PC-3 (cell line): ENCODE results near the gene CTAG2. TPM values are rescaled to one million over a fixed set of nuclear protein-coding genes. Genes with fewer than 3 reads are reported as not detected.
"Not testable (repeated sequence)": the region's sequence is repeated elsewhere in the genome, so short reads cannot be mapped to it uniquely, and the experiment has no call there.

ENCODE experiments used
- ATAC-seq: fragments of 200-7000 bp; cut with Tn5 transposase; 2 replicates; pipeline ENCODE4 v1.9.1; 2020; ENCODE audit warnings: mild to moderate bottlenecking, moderate library complexity
- BruUV-seq: library from RNA; stranded (reverse); fragments of 400-500 nt; replicated peaks from 2 replicates; lab custom pipeline; 2021; lab: Mats Ljungman, UMichigan
- CTCF ChIA-PET: fragments of 300-600 bp; sonication (Branson Sonifier 250); formaldehyde crosslinking; loops from one replicate; lab custom pipeline; 2022; ENCODE audit warnings: antibody characterized with exemption; lab: Charles Lee
- POLR2A ChIA-PET: fragments of 300-600 bp; sonication (Branson Sonifier 250); formaldehyde crosslinking; loops from one replicate; lab custom pipeline; 2022; ENCODE audit warnings: antibody characterized with exemption; ENCODE audit not compliant: unreplicated experiment; lab: Charles Lee
- DNase-seq: peaks from one replicate; pipeline ENCODE4 v3.0.0-alpha.2; 2015
- H2AFZ ChIP-seq: fragments of 300-600 bp; sonication (generic); 2 replicates; pipeline ENCODE4 v1.6.0; 2016; ENCODE audit warnings: antibody characterized with exemption, low read length
- H3F3A ChIP-seq: fragments of 300-600 bp; sonication (generic); one replicate; pipeline ENCODE4 v1.6.0; 2017; ENCODE audit warnings: antibody characterized with exemption, low read length, control low read depth, mild to moderate bottlenecking; ENCODE audit not compliant: unreplicated experiment
- H3K27ac ChIP-seq: fragments of 300-600 bp; sonication (generic); 2 replicates; pipeline ENCODE4 v1.5.1; 2016; ENCODE audit warnings: mild to moderate bottlenecking, low read length
- H3K27me3 ChIP-seq: fragments of 300-600 bp; sonication (generic); 2 replicates; pipeline ENCODE4 v1.6.1; 2016; ENCODE audit warnings: low read length, mixed read lengths
- H3K36me3 ChIP-seq: fragments of 300-600 bp; sonication (generic); 2 replicates; pipeline ENCODE4 v1.6.1; 2016; ENCODE audit warnings: low read depth, mixed run types, low read length, mixed read lengths
- H3K4me1 ChIP-seq: fragments of 300-600 bp; sonication (generic); 2 replicates; pipeline ENCODE4 v1.5.1; 2016; ENCODE audit warnings: low read length; ENCODE audit not compliant: insufficient read depth
- H3K4me2 ChIP-seq: fragments of 300-600 bp; sonication (generic); 2 replicates; pipeline ENCODE4 v1.6.0; 2016; ENCODE audit warnings: low read length
- H3K4me3 ChIP-seq: fragments of 300-600 bp; sonication (generic); 2 replicates; pipeline ENCODE4 v1.5.1; 2016; ENCODE audit warnings: mild to moderate bottlenecking, low read length, mixed read lengths
- H3K79me2 ChIP-seq: fragments of 300-600 bp; sonication (generic); 2 replicates; pipeline ENCODE4 v1.6.1; 2017; ENCODE audit warnings: low read length, mixed read lengths
- H3K9ac ChIP-seq: fragments of 300-600 bp; sonication (generic); 2 replicates; pipeline ENCODE4 v1.6.0; 2016; ENCODE audit warnings: mild to moderate bottlenecking, low read length
- H3K9me2 ChIP-seq: fragments of 300-600 bp; sonication (generic); replicated peaks from 2 replicates; pipeline ENCODE4 v1.6.1; 2016; ENCODE audit warnings: mixed run types, low read length, mixed read lengths
- H3K9me3 ChIP-seq: fragments of 300-600 bp; sonication (generic); 2 replicates; pipeline ENCODE4 v1.6.1; 2016; ENCODE audit warnings: low read length, mixed read lengths
- H4K20me1 ChIP-seq: fragments of 300-600 bp; sonication (generic); 2 replicates; pipeline ENCODE4 v1.6.1; 2016; ENCODE audit warnings: low read length, mixed read lengths
- CTCF ChIP-seq: fragments of 300-600 bp; sonication (generic); conservative IDR thresholded peaks from 2 replicates; pipeline ENCODE4 v1.5.1; 2017; ENCODE audit warnings: antibody characterized with exemption, low read depth, mild to moderate bottlenecking, low read length
- EZH2 ChIP-seq: fragments of 300-600 bp; sonication (generic); IDR thresholded peaks from one replicate; pipeline ENCODE4 v1.6.1; 2017; ENCODE audit warnings: antibody characterized with exemption, mild to moderate bottlenecking, low read length; ENCODE audit not compliant: unreplicated experiment
- EZH2phosphoT487 ChIP-seq: fragments of 300-600 bp; sonication (generic); IDR thresholded peaks from 2 replicates; pipeline ENCODE4 v1.6.1; 2018; ENCODE audit warnings: mild to moderate bottlenecking, antibody characterized with exemption, low read length, borderline replicate concordance
- intact Hi-C: fragments of 100-400 bp; cut with micrococcal nuclease; formaldehyde crosslinking; loops from 2 replicates; pipeline ENCODE4 v1.9.0; 2023
- total RNA-seq: library from RNA; depleted of rRNA; stranded (reverse); fragments of >200 nt; gene quantifications from 2 replicates; pipeline ENCODE4 v1.2.3, GENCODE V29; 2014

Gene CTAG2
- total RNA-seq, 1 experiment from 2014 or later: not detected

- Histone ChIP-seq H3K36me3 (no peaks in the 10 kb centered on the region), H3K4me2 (no peak overlapping the region), H3K27me3 (no peaks in the 10 kb centered on the region), H4K20me1 (no peaks in the 10 kb centered on the region), H3K27ac (no peak overlapping the region), H3K4me3 (no peak overlapping the region), H3K9me3 (no peaks in the 10 kb centered on the region), H3K9me2 (no peaks in the 10 kb centered on the region), H3K4me1 (peaks cover 5% of the 10 kb centered on the region; the same call in 1 of the 2 replicates), H2AFZ (no peak overlapping the region), H3F3A (no peaks in the 10 kb centered on the region), H3K9ac (no peak overlapping the region), H3K79me2 (no peaks in the 10 kb centered on the region)
- POLR2A ChIA-PET: interaction anchor here (0.6 kb wide), 1 partner anchor 283 kb away, joined by 4 read pairs; no protein-coding TSS in a partner anchor
- CTCF ChIA-PET: interaction anchor here (0.7 kb wide), 1 partner anchor 195 kb away, joined by 3 read pairs; no protein-coding TSS in a partner anchor
- DNase-seq: peak; percentile 71
- ATAC-seq: peak; percentile 81
- BruUV-seq: no TSS peak
- intact Hi-C loops: no loop called here
- TF ChIP-seq EZH2 (no peak), CTCF (no peak)
Observed at GRCh38 chrX:154695911-154696675, 42.7 kb upstream of the CTAG2 start.

GRCh38 chrX:154693394-154693793 is 40.0 kb upstream of the CTAG2 start:
- Histone ChIP-seq H3K4me1 (peaks cover 5% of the 10 kb centered on the region; the same call in 1 of the 2 replicates), H3K9me2 (no peaks in the 10 kb centered on the region), H3F3A (no peaks in the 10 kb centered on the region), H3K79me2 (no peaks in the 10 kb centered on the region), H3K4me2 (no peak overlapping the region), H3K9me3 (no peaks in the 10 kb centered on the region), H3K27ac (no peak overlapping the region), H3K4me3 (no peak overlapping the region), H3K27me3 (no peaks in the 10 kb centered on the region), H3K36me3 (no peaks in the 10 kb centered on the region), H4K20me1 (no peaks in the 10 kb centered on the region), H2AFZ (no peak overlapping the region), H3K9ac (no peak overlapping the region)
- no TSS peak for BruUV-seq
- ChIA-PET CTCF (no interaction called here), POLR2A (no interaction called here)
- DNase-seq (no peak), ATAC-seq (no peak)
- intact Hi-C loops: no loop called here
- TF ChIP-seq CTCF (no peak), EZH2phosphoT487 (no peak), EZH2 (no peak)

GRCh38 chrX:154690438-154690837 is 37.1 kb upstream of the CTAG2 start:
- H3K27me3 ChIP-seq, H4K20me1 ChIP-seq, CTCF ChIA-PET, H3K4me1 ChIP-seq, H3K9me3 ChIP-seq, H3K27ac ChIP-seq, H3K9me2 ChIP-seq, H3K9ac ChIP-seq, H3K4me3 ChIP-seq, BruUV-seq, H3K4me2 ChIP-seq, H3F3A ChIP-seq, intact Hi-C loops, DNase-seq, H2AFZ ChIP-seq, ATAC-seq, H3K36me3 ChIP-seq, H3K79me2 ChIP-seq, POLR2A ChIA-PET: not testable (repeated sequence)

GRCh38 chrX:154672084-154672483 is 18.7 kb upstream of the CTAG2 start:
- CTCF ChIA-PET, H3K4me2 ChIP-seq, H3K9me2 ChIP-seq, H3K27me3 ChIP-seq, H3F3A ChIP-seq, H3K9ac ChIP-seq, H3K4me1 ChIP-seq, DNase-seq, H3K79me2 ChIP-seq, intact Hi-C loops, H2AFZ ChIP-seq, POLR2A ChIA-PET, H3K9me3 ChIP-seq, H3K27ac ChIP-seq, H3K36me3 ChIP-seq, H3K4me3 ChIP-seq, ATAC-seq, H4K20me1 ChIP-seq, BruUV-seq: not testable (repeated sequence)

GRCh38 chrX:154670848-154671247 is 17.5 kb upstream of the CTAG2 start:
- H3K9me3 ChIP-seq, H3K79me2 ChIP-seq, H3K27me3 ChIP-seq, H3F3A ChIP-seq, H3K9ac ChIP-seq, H3K4me1 ChIP-seq, CTCF ChIA-PET, H3K9me2 ChIP-seq, ATAC-seq, intact Hi-C loops, POLR2A ChIA-PET, BruUV-seq, H3K36me3 ChIP-seq, H3K27ac ChIP-seq, H3K4me2 ChIP-seq, H4K20me1 ChIP-seq, H3K4me3 ChIP-seq, H2AFZ ChIP-seq, DNase-seq: not testable (repeated sequence)
